Ovary (tissue), 9 donors: Measurements from ENCODE around the gene SLIT1. TPM values are rescaled to one million over a fixed set of nuclear protein-coding genes. Genes with fewer than 3 reads are reported as not detected.

ENCODE experiments used
- DNase-seq, 5 donors: peaks; one replicate each; pipeline ENCODE4 v3.0.0-alpha.2; 2019 to 2020
- H3K27ac ChIP-seq, 2 donors: fragments of 200-600 bp; one replicate each; pipeline versions ENCODE4 v1.5.1 to v1.8.0; 2019 to 2022
- H3K27me3 ChIP-seq: fragments of 200-600 bp; one replicate; pipeline ENCODE4 v1.8.0; 2022
- H3K36me3 ChIP-seq: fragments of 200-600 bp; sonication (generic); one replicate; pipeline ENCODE4 v1.5.1; 2019
- H3K4me1 ChIP-seq: one replicate; pipeline ENCODE4 v1.8.1; 2013; ENCODE audit warnings: mild to moderate bottlenecking, moderate library complexity; ENCODE audit not compliant: insufficient read depth
- H3K4me3 ChIP-seq: fragments of 200-600 bp; sonication (generic); one replicate; pipeline ENCODE4 v1.5.1; 2017
- H3K9me3 ChIP-seq, 2 donors: fragments of 200-600 bp in 1 of 2; sonication (generic) in 1 of 2; one replicate each; pipeline versions ENCODE4 v1.5.1 to v1.8.1; 2013 to 2019; ENCODE audit warnings: mild to moderate bottlenecking in 1 of 2, moderate library complexity in 1 of 2
- CTCF ChIP-seq, 3 donors: fragments of 450-650 bp in 2 of 3; fragments of 200-600 bp in 1 of 3; IDR thresholded peaks; one replicate each; pipeline versions ENCODE4 v1.5.1 to v1.8.0; 2016 to 2022; ENCODE audit warnings: antibody characterized with exemption in 3 of 3, mild to moderate bottlenecking in 1 of 3
- EP300 ChIP-seq: sonication (generic); formaldehyde crosslinking; IDR thresholded peaks from one replicate; pipeline ENCODE4 v1.6.1; 2017; ENCODE audit warnings: antibody characterized with exemption
- POLR2A ChIP-seq: fragments of 450-650 bp; IDR thresholded peaks from one replicate; pipeline ENCODE4 v1.6.1; 2017; ENCODE audit warnings: antibody characterized with exemption, mild to moderate bottlenecking, moderate library complexity
- WGBS, 3 donors: extraction: QIAGEN DNeasy Blood & Tissue Kit in 1 of 3; methylation state at CpG; one replicate each; pipeline versions ENCODE4 v1.1.5 to v1.1.7; 2013 to 2017; 5-methylcytosine and 5-hydroxymethylcytosine counted together
- intact Hi-C, 4 donors: fragments of 100-400 bp; cut with DNase I; formaldehyde crosslinking; loops; one replicate each; pipeline versions ENCODE4 v1.11.0 to v1.15.1; 2022 to 2023
- polyA plus RNA-seq, 2 donors: library from polyadenylated mRNA; stranded (reverse); fragments of 200-250 nt in 1 of 2; fragments of 350-450 nt in 1 of 2; fragmentation: Illumina TruSeq in 1 of 2; extraction: RNeasy Lipid Tissue Mini Kit (QIAGEN cat#74804) in 1 of 2; gene quantifications; one replicate each; pipeline ENCODE4 v1.2.3, GENCODE V29; 2013 to 2014
- total RNA-seq, 7 donors: library from RNA; depleted of rRNA in 2 of 7; stranded (reverse); fragments of >200 nt in 2 of 7; fragmentation: NEBNext Ultra II Directional in 3 of 7; extraction: Animal tissue kit (Norgen Biotek cat#: 25700) in 3 of 7; gene quantifications; one replicate each; pipeline versions ENCODE4 v1.1.0 to v1.2.4, GENCODE V29; 2016 to 2023
- donor health status: DM: no; HTN: no; CAD: no; lungs with moderate emphysema.
- donor health status: DM: no; HTN: no; CAD: no.
- donor health status: Bipolar disorder and iron deficiency.
- donor health status: DM: yes; HTN: yes; CAD: no.
- donor health status: DM: no; HTN: no; CAD: no.
- donor health status: DM: yes; HTN: yes; CAD: no.

Gene SLIT1
- total and polyA plus RNA-seq, 9 donors, result under 0.01 to 0.62 (median 0.25) TPM

- no peak overlapping the region for H3K4me3 ChIP-seq
- WGBS, 3 donors, result 84 to 86% (median 85%) methylated on average over 7 of the region's 7 CpGs
Measured at GRCh38 chr10:97153270-97153850, 32.4 kb downstream of the SLIT1 start.

GRCh38 chr10:97151307-97151914 is 34.3 kb downstream of the SLIT1 start:
- intact Hi-C loops, result no loop called here
- H3K27ac ChIP-seq, result no peak overlapping the region
- H3K27me3 ChIP-seq, result no peaks in the 10 kb centered on the region
- H3K9me3 ChIP-seq, result no peaks in the 10 kb centered on the region
- WGBS, 3 donors, result 77 to 85% (median 79%) methylated on average over 6 of the region's 6 CpGs
- TF ChIP-seq POLR2A (no peak), CTCF (IDR thresholded peaks at IDR 0.05) (no peak), EP300 (no peak)
- H3K4me1 ChIP-seq, result no peaks in the 10 kb centered on the region
- no peaks in the 10 kb centered on the region for H3K36me3 ChIP-seq
- no peak overlapping the region for H3K4me3 ChIP-seq
- DNase-seq, result no peak

More at GRCh38 chr10:97153270-97153850, 32.4 kb downstream of the SLIT1 start:
- no peak overlapping the region for H3K27ac ChIP-seq
- TF ChIP-seq POLR2A (no peak), EP300 (no peak), CTCF (IDR thresholded peaks at IDR 0.05) (no peak)
- intact Hi-C loops, result no loop called here
- H3K9me3 ChIP-seq, result no peaks in the 10 kb centered on the region
- no peaks in the 10 kb centered on the region for H3K4me1 ChIP-seq
- H3K36me3 ChIP-seq, result no peaks in the 10 kb centered on the region
- no peak for DNase-seq
- H3K27me3 ChIP-seq, result no peaks in the 10 kb centered on the region

GRCh38 chr10:97150616-97151015 is 35.1 kb downstream of the SLIT1 start:
- Histone ChIP-seq H3K4me1 (no peaks in the 10 kb centered on the region), H3K36me3 (no peaks in the 10 kb centered on the region), H3K27me3 (no peaks in the 10 kb centered on the region), H3K9me3 (no peaks in the 10 kb centered on the region), H3K4me3 (no peak overlapping the region), H3K27ac (no peak overlapping the region)
- DNase-seq, result no peak
- TF ChIP-seq EP300 (no peak), CTCF (IDR thresholded peaks at IDR 0.05) (no peak), POLR2A (no peak)
- WGBS, 3 donors, result 72 to 87% (median 74%) methylated on average over 8 of the region's 8 CpGs
- intact Hi-C loops, result no loop called here

- intact Hi-C loops, result no loop called here
- Histone ChIP-seq H3K27me3 (no peaks in the 10 kb centered on the region), H3K4me3 (no peak overlapping the region), H3K4me1 (no peaks in the 10 kb centered on the region), H3K36me3 (no peaks in the 10 kb centered on the region), H3K9me3 (no peaks in the 10 kb centered on the region), H3K27ac (no peak overlapping the region)
- TF ChIP-seq POLR2A (no peak), CTCF (IDR thresholded peaks at IDR 0.05) (no peak), EP300 (no peak)
- no peak for DNase-seq
- WGBS, 3 donors, result 52 to 57% (median 55%) methylated on average over 10 of the region's 10 CpGs
Measured at GRCh38 chr10:97150013-97150595, 35.7 kb downstream of the SLIT1 start.
